PFSK-1 (cell line): ENCODE measurements around the gene KIAA0232.

Experiments used
- FOXP2 ChIP-seq: optimal IDR thresholded peaks from 2 replicates; pipeline ENCODE3; 2011; ENCODE audit warnings: borderline replicate concordance, control low read depth, inconsistent platforms; ENCODE audit not compliant: insufficient read depth; ENCODE audit errors: extremely low read length, extremely low read depth
- POLR2AphosphoS5 ChIP-seq: IDR thresholded peaks from 2 replicates; pipeline ENCODE4 v1.6.1; 2012; ENCODE audit warnings: low read depth, mild to moderate bottlenecking, control low read depth, low read length, moderate library complexity
- REST ChIP-seq, 2 experiments: IDR thresholded peaks; 2 replicates each; pipeline versions ENCODE4 v1.6.1 to v1.8.0; 2011 to 2012; ENCODE audit warnings: low read depth in 2 of 2, low read length in 2 of 2, control low read depth in 1 of 2, inconsistent platforms in 1 of 2, mild to moderate bottlenecking in 1 of 2, moderate library complexity in 1 of 2; ENCODE audit not compliant: insufficient read depth in 1 of 2
- SIN3A ChIP-seq: IDR thresholded peaks from 2 replicates; pipeline ENCODE4 v1.6.1; 2012; ENCODE audit warnings: mild to moderate bottlenecking, low read length, moderate library complexity, borderline replicate concordance; ENCODE audit not compliant: insufficient read depth
- TAF1 ChIP-seq: IDR thresholded peaks from 2 replicates; pipeline ENCODE4 v1.6.1; 2012; ENCODE audit warnings: low read length, control low read depth, borderline replicate concordance; ENCODE audit not compliant: insufficient read depth

Gene KIAA0232

GRCh38 chr4:6753103-6753560, 29.4 kb upstream of the KIAA0232 start:
- no peak for TF ChIP-seq POLR2AphosphoS5
- TF ChIP-seq REST (IDR thresholded peaks at IDR 0.05; ENCODE audit: insufficient read depth in 1 of 2, low read depth in 2 of 2, low read length in 2 of 2), result no peak
- no peak for TF ChIP-seq TAF1
- no peak for TF ChIP-seq FOXP2
- no peak for TF ChIP-seq SIN3A

- TF ChIP-seq TAF1 (no peak), REST (IDR thresholded peaks at IDR 0.05; ENCODE audit: insufficient read depth in 1 of 2, low read depth in 2 of 2, low read length in 2 of 2) (no peak), SIN3A (no peak), POLR2AphosphoS5 (no peak), FOXP2 (no peak)
Measured at GRCh38 chr4:6753891-6754290, 28.6 kb upstream of the KIAA0232 start.

- TF ChIP-seq REST (IDR thresholded peaks at IDR 0.05; ENCODE audit: insufficient read depth in 1 of 2, low read depth in 2 of 2, low read length in 2 of 2) (no peak), FOXP2 (no peak), TAF1 (no peak), POLR2AphosphoS5 (no peak), SIN3A (no peak)
Measured at GRCh38 chr4:6754481-6755087, 27.9 kb upstream of the KIAA0232 start.

GRCh38 chr4:6755088-6755753, 27.3 kb upstream of the KIAA0232 start:
- TF ChIP-seq REST (IDR thresholded peaks at IDR 0.05; ENCODE audit: insufficient read depth in 1 of 2, low read depth in 2 of 2, low read length in 2 of 2) (no peak), FOXP2 (no peak), SIN3A (no peak), POLR2AphosphoS5 (no peak), TAF1 (no peak)
